Parathyroid adenoma (tissue), 2 donors: ENCODE data around the gene KNCN.

ENCODE experiments used
- H2AFZ ChIP-seq: fragments of 300-600 bp; sonication (generic); one replicate; pipeline ENCODE4 v1.7.0; 2017; ENCODE audit warnings: antibody characterized with exemption, mild to moderate bottlenecking
- H3K27ac ChIP-seq: fragments of 300-600 bp; sonication (generic); one replicate; pipeline ENCODE4 v1.7.0; 2017
- H3K27me3 ChIP-seq: fragments of 300-600 bp; sonication (generic); one replicate; pipeline ENCODE4 v1.7.0; 2017; ENCODE audit warnings: low read length; ENCODE audit not compliant: control insufficient read depth, insufficient read depth
- H3K36me3 ChIP-seq: fragments of 300-600 bp; sonication (generic); one replicate; pipeline ENCODE4 v1.7.0; 2017; ENCODE audit warnings: low read length; ENCODE audit not compliant: control insufficient read depth, insufficient read depth
- H3K4me1 ChIP-seq: fragments of 300-600 bp; sonication (generic); one replicate; pipeline ENCODE4 v1.7.0; 2017; ENCODE audit warnings: control low read depth
- H3K4me2 ChIP-seq: fragments of 300-600 bp; sonication (generic); one replicate; pipeline ENCODE4 v1.7.0; 2017; ENCODE audit warnings: low read length
- H3K4me3 ChIP-seq: fragments of 300-600 bp; sonication (generic); one replicate; pipeline ENCODE4 v1.7.0; 2017; ENCODE audit warnings: low read depth, low read length
- H3K79me2 ChIP-seq: fragments of 300-600 bp; sonication (generic); one replicate; pipeline ENCODE4 v1.7.0; 2017; ENCODE audit warnings: control low read depth
- H3K9ac ChIP-seq: fragments of 300-600 bp; sonication (generic); one replicate; pipeline ENCODE4 v1.7.0; 2017; ENCODE audit warnings: mild to moderate bottlenecking
- H3K9me3 ChIP-seq: fragments of 300-600 bp; sonication (generic); one replicate; pipeline ENCODE4 v1.7.0; 2017; ENCODE audit warnings: low read length; ENCODE audit not compliant: control insufficient read depth
- CTCF ChIP-seq: fragments of 300-600 bp; sonication (generic); IDR thresholded peaks from one replicate; pipeline ENCODE4 v1.7.0; 2017; ENCODE audit warnings: antibody characterized with exemption, mild to moderate bottlenecking
- donor health status: primary hyperparathyroidism.

KNCN gene

GRCh38 chr1:46536527-46536926 is 14.9 kb downstream of the KNCN start:
- Histone ChIP-seq H3K27ac (no peak overlapping the region), H3K27me3 (no peaks in the 10 kb centered on the region), H3K9me3 (no peaks in the 10 kb centered on the region), H3K4me1 (no peaks in the 10 kb centered on the region), H3K4me3 (no peak overlapping the region), H3K9ac (no peak overlapping the region), H2AFZ (no peak overlapping the region), H3K4me2 (no peak overlapping the region), H3K36me3 (no peaks in the 10 kb centered on the region), H3K79me2 (no peaks in the 10 kb centered on the region)
- TF ChIP-seq CTCF, result no peak

- Histone ChIP-seq H3K27ac (no peak overlapping the region), H3K9me3 (no peaks in the 10 kb centered on the region), H2AFZ (no peak overlapping the region), H3K4me2 (no peak overlapping the region), H3K79me2 (no peaks in the 10 kb centered on the region), H3K9ac (no peak overlapping the region), H3K27me3 (no peaks in the 10 kb centered on the region), H3K36me3 (no peaks in the 10 kb centered on the region), H3K4me1 (no peaks in the 10 kb centered on the region), H3K4me3 (no peak overlapping the region)
- peak; percentile 37 for TF ChIP-seq CTCF
These were observed 16.4 kb downstream of the KNCN start for GRCh38 chr1:46535063-46535462.

GRCh38 chr1:46533179-46533864 is 18.1 kb downstream of the KNCN start:
- H3K27ac ChIP-seq, result no peak overlapping the region
- H3K9ac ChIP-seq, result no peak overlapping the region
- no peaks in the 10 kb centered on the region for H3K27me3 ChIP-seq

GRCh38 chr1:46532498-46533178 is 18.8 kb downstream of the KNCN start:
- Histone ChIP-seq H3K27ac (no peak overlapping the region), H3K9ac (no peak overlapping the region)

More at GRCh38 chr1:46533179-46533864, 18.1 kb downstream of the KNCN start:
- peak overlapping the region; percentile 30 for H3K4me2 ChIP-seq
- TF ChIP-seq CTCF, result no peak
- H3K79me2 ChIP-seq, result no peaks in the 10 kb centered on the region
- H3K4me1 ChIP-seq, result no peaks in the 10 kb centered on the region
- H3K36me3 ChIP-seq, result no peaks in the 10 kb centered on the region
- peak overlapping the region; percentile 66 for H2AFZ ChIP-seq
- no peaks in the 10 kb centered on the region for H3K9me3 ChIP-seq
- H3K4me3 ChIP-seq, result no peak overlapping the region

More at GRCh38 chr1:46532498-46533178, 18.8 kb downstream of the KNCN start:
- H3K79me2 ChIP-seq, result no peaks in the 10 kb centered on the region
- H3K4me3 ChIP-seq, result no peak overlapping the region
- H3K4me2 ChIP-seq, result peak overlapping the region; percentile 30
- no peaks in the 10 kb centered on the region for H3K9me3 ChIP-seq
- H2AFZ ChIP-seq, result no peak overlapping the region
- no peaks in the 10 kb centered on the region for H3K27me3 ChIP-seq
- peaks cover 2% of the 10 kb centered on the region for H3K4me1 ChIP-seq
- no peaks in the 10 kb centered on the region for H3K36me3 ChIP-seq
- TF ChIP-seq CTCF, result peak; percentile 43
